Endothelial cell of umbilical vein (primary cell): Measurements from ENCODE around the gene DLGAP1. TPM values are rescaled to one million over a fixed set of nuclear protein-coding genes. Genes with fewer than 3 reads are reported as not detected.

Experiments
- BruUV-seq: library from RNA; stranded (reverse); fragments of 400-500 nt; replicated peaks from 2 replicates; lab custom pipeline; 2021; lab: Mats Ljungman, UMichigan
- CTCF ChIA-PET: fragments of 300-600, 350-600 bp; sonication (Branson Sonifier 250); formaldehyde crosslinking; loops from one replicate; lab custom pipeline; 2021; ENCODE audit warnings: antibody characterized with exemption, inconsistent platforms; lab: Charles Lee
- POLR2A ChIA-PET: fragments of 300-600, 350-600 bp; sonication (Branson Sonifier 250); formaldehyde crosslinking; loops from one replicate; lab custom pipeline; 2021; ENCODE audit warnings: antibody characterized with exemption, inconsistent platforms; lab: Charles Lee
- DNase-seq: peaks from one replicate; pipeline ENCODE4 v3.0.0-alpha.2; 2011; ENCODE audit warnings: low read depth, low spot score
- FAIRE-seq: peaks from 2 replicates; lab custom pipeline; 2011; peaks lifted over from hg19 to GRCh38; lab: Jason Lieb, UNC
- H2AFZ ChIP-seq: 2 replicates; pipeline ENCODE4 v1.6.0; 2012; ENCODE audit warnings: low read depth, low read length, control low read depth, inconsistent platforms
- H3K27ac ChIP-seq: 2 replicates; pipeline ENCODE4 v1.5.1; 2011; ENCODE audit warnings: low read depth, mild to moderate bottlenecking, control low read depth, low read length, moderate library complexity; ENCODE audit not compliant: insufficient read depth
- H3K27me3 ChIP-seq, 2 experiments: 2 replicates each; pipeline versions ENCODE4 v1.6.0 to v1.6.1; 2011; ENCODE audit warnings: low read length in 2 of 2, mixed read lengths in 1 of 2; ENCODE audit not compliant: control insufficient read depth in 2 of 2, insufficient read depth in 2 of 2
- H3K36me3 ChIP-seq, 2 experiments: 2 replicates in 1 of 2; 3 replicates in 1 of 2; pipeline ENCODE4 v1.5.1; 2011; ENCODE audit warnings: low read length in 2 of 2, mild to moderate bottlenecking in 1 of 2, moderate library complexity in 1 of 2; ENCODE audit not compliant: control insufficient read depth in 2 of 2, insufficient read depth in 2 of 2; ENCODE audit errors: extremely low read depth in 1 of 2
- H3K4me1 ChIP-seq: 3 replicates; pipeline ENCODE4 v1.5.1; 2011; ENCODE audit warnings: mild to moderate bottlenecking, low read length; ENCODE audit not compliant: control insufficient read depth, insufficient read depth; ENCODE audit errors: extremely low read depth
- H3K4me2 ChIP-seq: 2 replicates; pipeline ENCODE4 v1.6.1; 2011; ENCODE audit warnings: low read length, control low read depth, mixed read lengths; ENCODE audit not compliant: insufficient read depth
- H3K4me3 ChIP-seq, 3 experiments: fragments of 200-600 bp in 1 of 3; sonication (generic), shearing (Covaris generic) in 1 of 3; replicated peaks in 1 of 3; 2 replicates each; pipeline ENCODE4 v1.5.1; 2011 to 2016; ENCODE audit warnings: control low read depth in 3 of 3, low read length in 3 of 3, mild to moderate bottlenecking in 2 of 3, inconsistent platforms in 1 of 3, low read depth in 1 of 3, moderate library complexity in 1 of 3; ENCODE audit not compliant: insufficient read depth in 1 of 3
- H3K79me2 ChIP-seq: 2 replicates; pipeline ENCODE4 v1.6.0; 2012; ENCODE audit warnings: low read length, inconsistent platforms; ENCODE audit not compliant: control insufficient read depth, insufficient read depth
- H3K9ac ChIP-seq: replicated peaks from 2 replicates; pipeline ENCODE3; 2011; ENCODE audit warnings: low read length, control low read depth; ENCODE audit not compliant: insufficient read depth; ENCODE audit errors: extremely low read depth
- H3K9me1 ChIP-seq: replicated peaks from 3 replicates; pipeline ENCODE4 v1.6.0; 2011; ENCODE audit warnings: mild to moderate bottlenecking, low read length; ENCODE audit not compliant: control insufficient read depth, insufficient read depth; ENCODE audit errors: extremely low read depth
- H3K9me3 ChIP-seq: replicated peaks from 2 replicates; pipeline ENCODE4 v1.5.1; 2012; ENCODE audit warnings: low read length, inconsistent platforms; ENCODE audit not compliant: control insufficient read depth, insufficient read depth
- H4K20me1 ChIP-seq: replicated peaks from 2 replicates; pipeline ENCODE3; 2011; ENCODE audit warnings: mild to moderate bottlenecking, low read length; ENCODE audit not compliant: control insufficient read depth, insufficient read depth; ENCODE audit errors: extremely low read depth
- FOS ChIP-seq: IDR thresholded peaks from 2 replicates; pipeline ENCODE4 v1.6.1; 2011; ENCODE audit warnings: mild to moderate bottlenecking, low read length, moderate library complexity, borderline replicate concordance; ENCODE audit not compliant: insufficient read depth
- GATA2 ChIP-seq: IDR thresholded peaks from 2 replicates; pipeline ENCODE4 v1.7.0; 2011; ENCODE audit warnings: low read depth, mild to moderate bottlenecking, moderate library complexity, mixed read lengths, low read length; ENCODE audit not compliant: insufficient read length, insufficient read depth
- JUN ChIP-seq: IDR thresholded peaks from 2 replicates; pipeline ENCODE4 v1.6.1; 2011; ENCODE audit warnings: borderline replicate concordance, low read depth; ENCODE audit not compliant: insufficient read length, insufficient read depth
- POLR2A ChIP-seq: IDR thresholded peaks from 2 replicates; pipeline ENCODE4 v1.6.1; 2012; ENCODE audit warnings: low read depth, mild to moderate bottlenecking, control low read depth, low read length
- POLR2AphosphoS5 ChIP-seq: IDR thresholded peaks from 2 replicates; pipeline ENCODE4 v1.6.1; 2012; ENCODE audit warnings: low read depth, mild to moderate bottlenecking, control low read depth, low read length, moderate library complexity; ENCODE audit not compliant: insufficient read depth
- dilution Hi-C: fragments of 300-500 bp; cut with MboI; formaldehyde crosslinking; loops from one replicate; pipeline ENCODE4 v1.15.0; 2019; ENCODE audit warnings: low sequenced_read_pairs; ENCODE audit not compliant: extremely low pct_ligation_motif_present
- intact Hi-C: fragments of 100-400 bp; cut with micrococcal nuclease; formaldehyde crosslinking; loops from one replicate; pipeline ENCODE4 v1.10.0; 2022
- polyA plus RNA-seq, 4 experiments: library from polyadenylated mRNA; depleted of rRNA in 3 of 4; stranded (reverse) in 3 of 4; unstranded in 1 of 4; fragments of >200 nt; gene quantifications; 2 replicates each; pipeline versions ENCODE4 v1.2.1 to v1.2.3, GENCODE V29; 2011 to 2012; ENCODE audit warnings: missing spikeins in 1 of 4
- total RNA-seq: library from RNA; stranded (reverse); gene quantifications from 2 replicates; pipeline ENCODE4 v1.2.3, GENCODE V29; 2021
- TF ChIP-seq, protein P1 (sequence below), 2 donors: IDR thresholded peaks; 1 replicate in 1 of 2; 2 replicates in 1 of 2; pipeline ENCODE4 v1.5.1; 2011; ENCODE audit warnings: low read length in 2 of 2, mild to moderate bottlenecking in 2 of 2, moderate library complexity in 2 of 2, control low read depth in 1 of 2, inconsistent platforms in 1 of 2, low read depth in 1 of 2; ENCODE audit not compliant: insufficient read depth in 1 of 2; ENCODE audit errors: extremely low read depth in 1 of 2

DLGAP1 gene
- total and polyA plus RNA-seq, 2 donors (not counting 3 experiments of a cell fraction or from before 2014, with no cell fraction given), result 0.04 TPM; not detected in 1

DNA sequence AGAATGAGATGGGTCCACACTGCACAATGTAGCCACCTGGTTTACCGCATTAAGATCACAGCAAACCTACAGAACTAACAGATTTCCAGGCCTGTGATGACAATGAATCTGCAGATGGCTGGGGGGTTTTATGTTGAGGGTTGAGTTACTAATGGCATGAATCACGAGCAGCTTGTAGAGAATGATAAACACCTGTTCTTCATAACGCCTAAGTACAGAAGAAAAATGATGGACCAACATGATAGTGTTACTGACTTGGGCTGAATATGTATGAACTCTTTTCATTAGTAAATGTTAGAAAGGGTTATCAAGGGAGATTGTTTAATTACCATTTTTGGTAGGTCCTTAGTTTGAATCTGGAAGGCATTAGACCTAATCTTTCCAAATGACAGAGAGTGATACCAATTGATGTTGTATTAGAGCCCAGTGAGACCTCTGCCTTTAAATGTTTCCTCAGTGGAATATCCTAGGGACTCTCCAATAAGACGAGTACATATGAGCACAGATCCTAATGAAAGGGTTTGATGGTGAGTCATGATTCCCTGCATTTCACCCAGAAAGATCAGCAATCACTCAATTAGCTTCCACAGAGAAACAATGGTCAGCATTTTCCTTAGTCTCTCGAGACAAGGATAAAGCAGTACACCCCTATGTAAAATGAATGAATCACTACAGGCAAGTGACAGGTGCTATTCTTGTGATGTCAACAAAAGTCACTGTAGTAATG, 243.8 kb downstream of the DLGAP1 start:
- CTCF ChIA-PET, result no interaction called here
- H3K9me3 ChIP-seq, result no peaks in the 10 kb centered on the region
- H3K9ac ChIP-seq, result no peak overlapping the region
- H3K9me1 ChIP-seq, result no peaks in the 10 kb centered on the region
- no peak overlapping the region for H3K4me3 ChIP-seq
- H3K4me2 ChIP-seq, result no peak overlapping the region
- H4K20me1 ChIP-seq, result no peaks in the 10 kb centered on the region
- TF ChIP-seq FOS, result no peak
- TF ChIP-seq, protein P1, sequence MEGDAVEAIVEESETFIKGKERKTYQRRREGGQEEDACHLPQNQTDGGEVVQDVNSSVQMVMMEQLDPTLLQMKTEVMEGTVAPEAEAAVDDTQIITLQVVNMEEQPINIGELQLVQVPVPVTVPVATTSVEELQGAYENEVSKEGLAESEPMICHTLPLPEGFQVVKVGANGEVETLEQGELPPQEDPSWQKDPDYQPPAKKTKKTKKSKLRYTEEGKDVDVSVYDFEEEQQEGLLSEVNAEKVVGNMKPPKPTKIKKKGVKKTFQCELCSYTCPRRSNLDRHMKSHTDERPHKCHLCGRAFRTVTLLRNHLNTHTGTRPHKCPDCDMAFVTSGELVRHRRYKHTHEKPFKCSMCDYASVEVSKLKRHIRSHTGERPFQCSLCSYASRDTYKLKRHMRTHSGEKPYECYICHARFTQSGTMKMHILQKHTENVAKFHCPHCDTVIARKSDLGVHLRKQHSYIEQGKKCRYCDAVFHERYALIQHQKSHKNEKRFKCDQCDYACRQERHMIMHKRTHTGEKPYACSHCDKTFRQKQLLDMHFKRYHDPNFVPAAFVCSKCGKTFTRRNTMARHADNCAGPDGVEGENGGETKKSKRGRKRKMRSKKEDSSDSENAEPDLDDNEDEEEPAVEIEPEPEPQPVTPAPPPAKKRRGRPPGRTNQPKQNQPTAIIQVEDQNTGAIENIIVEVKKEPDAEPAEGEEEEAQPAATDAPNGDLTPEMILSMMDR (IDR thresholded peaks at IDR 0.05; ENCODE audit: extremely low read depth in 1 of 2, insufficient read depth in 1 of 2, low read depth in 1 of 2, low read length in 2 of 2), result no peak
- no peak for TF ChIP-seq GATA2
- no peak for TF ChIP-seq POLR2A
- no peak for TF ChIP-seq POLR2AphosphoS5
- TF ChIP-seq JUN, result no peak
- no peak overlapping the region for H2AFZ ChIP-seq
- H3K79me2 ChIP-seq, result no peaks in the 10 kb centered on the region
- no peaks in the 10 kb centered on the region for H3K4me1 ChIP-seq
- no peak overlapping the region for H3K27ac ChIP-seq
- no peak for FAIRE-seq
- no peaks in the 10 kb centered on the region for H3K36me3 ChIP-seq
- intact Hi-C loops (no loop called here), dilution Hi-C loops (no loop called here)
- DNase-seq, result no peak
- no peaks in the 10 kb centered on the region for H3K27me3 ChIP-seq
- BruUV-seq, result no TSS peak
- POLR2A ChIA-PET, result no interaction called here
